Ovary (tissue), 9 donors: ENCODE results near the gene MAIP1. TPM values are rescaled to one million over a fixed set of nuclear protein-coding genes. Genes with fewer than 3 reads are reported as not detected.

ENCODE experiments used
- DNase-seq, 5 donors: peaks; one replicate each; pipeline ENCODE4 v3.0.0-alpha.2; 2019 to 2020
- H3K27ac ChIP-seq, 2 donors: fragments of 200-600 bp; one replicate each; pipeline versions ENCODE4 v1.5.1 to v1.8.0; 2019 to 2022
- H3K27me3 ChIP-seq: fragments of 200-600 bp; one replicate; pipeline ENCODE4 v1.8.0; 2022
- H3K36me3 ChIP-seq: fragments of 200-600 bp; sonication (generic); one replicate; pipeline ENCODE4 v1.5.1; 2019
- H3K4me1 ChIP-seq: one replicate; pipeline ENCODE4 v1.8.1; 2013; ENCODE audit warnings: mild to moderate bottlenecking, moderate library complexity; ENCODE audit not compliant: insufficient read depth
- H3K4me3 ChIP-seq: fragments of 200-600 bp; sonication (generic); one replicate; pipeline ENCODE4 v1.5.1; 2017
- H3K9me3 ChIP-seq, 2 donors: fragments of 200-600 bp in 1 of 2; sonication (generic) in 1 of 2; one replicate each; pipeline versions ENCODE4 v1.5.1 to v1.8.1; 2013 to 2019; ENCODE audit warnings: mild to moderate bottlenecking in 1 of 2, moderate library complexity in 1 of 2
- CTCF ChIP-seq, 3 donors: fragments of 450-650 bp in 2 of 3; fragments of 200-600 bp in 1 of 3; IDR thresholded peaks; one replicate each; pipeline versions ENCODE4 v1.5.1 to v1.8.0; 2016 to 2022; ENCODE audit warnings: antibody characterized with exemption in 3 of 3, mild to moderate bottlenecking in 1 of 3
- EP300 ChIP-seq: sonication (generic); formaldehyde crosslinking; IDR thresholded peaks from one replicate; pipeline ENCODE4 v1.6.1; 2017; ENCODE audit warnings: antibody characterized with exemption
- POLR2A ChIP-seq: fragments of 450-650 bp; IDR thresholded peaks from one replicate; pipeline ENCODE4 v1.6.1; 2017; ENCODE audit warnings: antibody characterized with exemption, mild to moderate bottlenecking, moderate library complexity
- WGBS, 3 donors: extraction: QIAGEN DNeasy Blood & Tissue Kit in 1 of 3; methylation state at CpG; one replicate each; pipeline versions ENCODE4 v1.1.5 to v1.1.7; 2013 to 2017; 5-methylcytosine and 5-hydroxymethylcytosine counted together
- intact Hi-C, 4 donors: fragments of 100-400 bp; cut with DNase I; formaldehyde crosslinking; loops; one replicate each; pipeline versions ENCODE4 v1.11.0 to v1.15.1; 2022 to 2023
- polyA plus RNA-seq, 2 donors: library from polyadenylated mRNA; stranded (reverse); fragments of 200-250 nt in 1 of 2; fragments of 350-450 nt in 1 of 2; fragmentation: Illumina TruSeq in 1 of 2; extraction: RNeasy Lipid Tissue Mini Kit (QIAGEN cat#74804) in 1 of 2; gene quantifications; one replicate each; pipeline ENCODE4 v1.2.3, GENCODE V29; 2013 to 2014
- total RNA-seq, 7 donors: library from RNA; depleted of rRNA in 2 of 7; stranded (reverse); fragments of >200 nt in 2 of 7; fragmentation: NEBNext Ultra II Directional in 3 of 7; extraction: Animal tissue kit (Norgen Biotek cat#: 25700) in 3 of 7; gene quantifications; one replicate each; pipeline versions ENCODE4 v1.1.0 to v1.2.4, GENCODE V29; 2016 to 2023
- donor health status: DM: no; HTN: no; CAD: no; lungs with moderate emphysema.
- donor health status: DM: no; HTN: no; CAD: no.
- donor health status: Bipolar disorder and iron deficiency.
- donor health status: DM: yes; HTN: yes; CAD: no.
- donor health status: DM: no; HTN: no; CAD: no.
- donor health status: DM: yes; HTN: yes; CAD: no.

MAIP1 gene
- total and polyA plus RNA-seq, 9 donors, result 10.7 to 18.3 (median 13.4) TPM

- DNase-seq, result no peak
- Histone ChIP-seq H3K27me3 (no peaks in the 10 kb centered on the region), H3K4me3 (no peak overlapping the region), H3K27ac (no peak overlapping the region), H3K9me3 (no peaks in the 10 kb centered on the region), H3K36me3 (no peaks in the 10 kb centered on the region), H3K4me1 (no peaks in the 10 kb centered on the region)
- 91 to 95% (median 91%) methylated on average over 2 of the region's 2 CpGs for WGBS, 3 donors
- intact Hi-C loops, result no loop called here
- TF ChIP-seq POLR2A (no peak), CTCF (IDR thresholded peaks at IDR 0.05) (no peak), EP300 (no peak)
Observed at GRCh38 chr2:199940373-199940772, 15.0 kb upstream of the MAIP1 start.

GRCh38 chr2:199943373-199943772 lies 12.0 kb upstream of the MAIP1 start:
- WGBS, 3 donors, result 94 to 97% (median 94%) methylated on average over 4 of the region's 4 CpGs

GRCh38 chr2:199946196-199946595 lies 9.2 kb upstream of the MAIP1 start:
- no peak for DNase-seq
- no peaks in the 10 kb centered on the region for H3K9me3 ChIP-seq

More at GRCh38 chr2:199943373-199943772, 12.0 kb upstream of the MAIP1 start:
- Histone ChIP-seq H3K4me3 (no peak overlapping the region), H3K27me3 (no peaks in the 10 kb centered on the region), H3K36me3 (no peaks in the 10 kb centered on the region), H3K27ac (no peak overlapping the region), H3K9me3 (no peaks in the 10 kb centered on the region), H3K4me1 (no peaks in the 10 kb centered on the region)
- intact Hi-C loops, result no loop called here
- TF ChIP-seq EP300 (no peak), POLR2A (no peak), CTCF (IDR thresholded peaks at IDR 0.05) (no peak)
- DNase-seq, result no peak

GRCh38 chr2:199946836-199947235 lies 8.5 kb upstream of the MAIP1 start:
- Histone ChIP-seq H3K9me3 (no peaks in the 10 kb centered on the region), H3K27ac (no peak overlapping the region), H3K4me3 (no peak overlapping the region), H3K36me3 (no peaks in the 10 kb centered on the region), H3K4me1 (no peaks in the 10 kb centered on the region), H3K27me3 (no peaks in the 10 kb centered on the region)
- DNase-seq, result no peak
- intact Hi-C loops, result no loop called here
- TF ChIP-seq POLR2A, result no peak
- no peak for TF ChIP-seq EP300
- TF ChIP-seq CTCF (IDR thresholded peaks at IDR 0.05), result no peak

More at GRCh38 chr2:199946196-199946595, 9.2 kb upstream of the MAIP1 start:
- intact Hi-C loops, result no loop called here
- no peaks in the 10 kb centered on the region for H3K27me3 ChIP-seq
- no peaks in the 10 kb centered on the region for H3K36me3 ChIP-seq
- no peaks in the 10 kb centered on the region for H3K4me1 ChIP-seq
- no peak overlapping the region for H3K4me3 ChIP-seq
- H3K27ac ChIP-seq, result no peak overlapping the region
- WGBS, 3 donors, result 90 to 97% (median 92%) methylated on average over 1 of the region's 1 CpG
- TF ChIP-seq CTCF (IDR thresholded peaks at IDR 0.05) (no peak), EP300 (no peak), POLR2A (no peak)
